ENCODE results near the gene CLINT1.
"Not testable (repeated sequence)": the region's sequence is repeated elsewhere in the genome, so short reads cannot be mapped to it uniquely, and the experiment has no call there.

The CLINT1 gene

DNA sequence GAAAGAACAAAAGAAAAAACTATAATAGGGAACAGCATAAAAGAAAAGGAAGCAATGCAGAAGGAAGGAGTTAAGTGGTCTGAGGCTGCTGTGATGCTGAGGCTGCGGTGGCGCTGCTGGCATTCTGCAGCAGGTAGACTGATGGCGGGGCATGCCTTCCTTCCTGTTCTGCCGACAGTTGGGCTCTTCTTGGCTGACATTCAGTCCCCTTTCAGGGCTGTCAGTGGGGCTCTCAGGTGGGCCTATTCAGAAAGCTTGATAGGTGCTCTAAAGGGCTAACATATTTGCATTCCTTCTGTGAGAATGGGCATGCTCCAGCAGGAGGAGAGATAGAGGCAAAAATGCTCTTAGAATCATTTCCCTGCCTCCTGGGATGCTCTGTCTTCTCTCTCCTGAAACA, 5.1 kb upstream of the CLINT1 start:
- no peak for DNase-seq (ENCODE audit: low read depth in 2 of 3, low spot score in 1 of 3)

DNA sequence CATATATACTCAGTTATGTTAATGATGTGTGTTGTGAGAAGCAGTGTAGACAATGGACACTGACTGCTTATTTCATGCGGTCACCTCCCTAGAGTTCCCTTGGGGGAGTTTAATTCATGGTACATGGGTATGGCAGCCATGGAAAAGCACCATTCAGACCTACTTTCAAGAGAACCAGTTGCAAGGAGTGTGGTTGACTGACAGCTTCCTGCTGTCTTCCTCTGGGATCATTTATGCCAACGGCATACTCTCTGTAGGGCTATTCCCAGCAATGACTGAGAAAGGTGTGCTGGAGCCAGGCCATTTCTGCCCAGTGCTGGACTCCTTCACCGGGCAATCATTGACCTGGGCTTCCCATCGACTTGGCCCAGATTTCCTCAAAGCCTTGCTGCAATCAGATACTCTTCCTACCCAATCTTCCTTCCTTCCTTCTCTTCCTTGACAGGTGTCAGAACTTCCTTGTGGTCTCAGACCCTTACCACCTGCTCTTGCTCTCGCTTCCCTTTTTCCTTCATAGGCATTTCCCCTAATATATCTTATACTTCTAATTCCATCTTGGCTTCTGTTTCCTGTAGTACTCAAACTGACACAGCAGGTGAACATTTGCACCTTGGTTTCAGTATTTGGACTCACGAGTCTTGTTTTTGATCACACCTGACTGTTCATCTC, 3.4 kb upstream of the CLINT1 start:
- DNase-seq (ENCODE audit: low read depth in 2 of 3, low spot score in 1 of 3) = no peak

DNA sequence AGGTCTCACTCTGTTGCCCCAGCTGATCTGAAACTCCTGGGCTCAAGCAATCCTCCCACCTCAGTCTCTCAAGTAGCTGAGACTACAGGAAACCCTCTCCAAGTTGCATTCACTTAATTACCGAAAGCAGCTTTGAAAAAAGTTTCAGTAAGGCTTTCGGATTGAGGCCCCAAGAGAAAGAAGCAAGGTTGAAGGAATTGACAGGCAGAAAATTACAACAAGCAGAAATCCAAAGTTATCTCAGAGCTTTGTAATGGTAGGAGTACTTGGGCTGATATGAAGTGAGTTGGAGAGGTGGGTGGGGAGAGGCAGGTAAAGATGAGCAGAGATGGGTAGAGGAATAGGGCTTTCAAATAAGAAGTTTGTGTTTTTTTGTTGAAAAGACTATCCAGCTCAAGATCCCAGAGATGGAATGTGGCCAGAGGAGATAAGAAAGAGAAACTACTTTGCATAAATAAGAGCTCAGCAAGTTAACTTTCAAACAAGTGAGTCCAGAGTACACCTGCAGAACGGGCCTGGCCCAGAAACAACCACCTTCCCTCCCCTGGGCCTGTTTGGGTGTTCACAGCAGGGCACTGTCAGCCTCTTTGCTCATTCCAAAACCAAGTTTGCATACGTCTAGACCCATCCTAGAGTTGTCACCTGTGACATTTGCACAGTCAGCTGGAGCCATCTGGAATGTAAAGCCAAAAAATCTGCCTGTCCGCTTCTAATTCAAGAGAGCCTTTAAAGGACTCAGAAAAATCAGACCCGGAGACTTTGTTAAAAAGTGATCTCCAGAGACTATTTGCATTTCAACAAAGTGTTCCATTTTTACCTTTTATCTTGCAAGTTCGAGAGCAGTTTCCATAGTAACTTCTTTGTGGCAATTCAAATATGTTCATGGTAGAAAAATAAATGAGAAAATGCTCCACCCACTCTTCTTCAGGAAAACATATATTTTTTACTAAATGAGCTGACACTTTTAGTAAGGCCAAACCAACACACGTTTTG, 2.2 kb upstream of the CLINT1 start:
- DNase-seq (ENCODE audit: low read depth in 2 of 3, low spot score in 1 of 3) = peak in 1 of 3 donors; percentile 27

DNA sequence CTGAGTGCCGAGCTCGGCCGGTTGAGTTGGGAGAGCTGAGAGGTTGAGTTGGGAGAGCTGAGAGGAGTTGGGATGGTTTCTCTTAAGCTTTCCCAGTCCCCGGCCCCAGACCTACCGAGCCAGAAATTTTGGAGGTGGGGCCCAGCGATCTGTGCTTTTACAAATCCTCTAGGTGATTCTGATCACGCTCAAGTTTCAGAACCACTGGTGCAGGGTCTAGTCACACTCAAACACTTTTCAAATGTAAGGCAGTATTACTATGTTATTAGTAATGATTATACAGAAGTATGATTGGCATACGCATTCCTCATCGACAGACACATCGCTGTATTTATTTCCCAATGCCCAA, 256 bp upstream of the CLINT1 start:
- no peak for DNase-seq (ENCODE audit: low read depth in 2 of 3, low spot score in 1 of 3)

DNA sequence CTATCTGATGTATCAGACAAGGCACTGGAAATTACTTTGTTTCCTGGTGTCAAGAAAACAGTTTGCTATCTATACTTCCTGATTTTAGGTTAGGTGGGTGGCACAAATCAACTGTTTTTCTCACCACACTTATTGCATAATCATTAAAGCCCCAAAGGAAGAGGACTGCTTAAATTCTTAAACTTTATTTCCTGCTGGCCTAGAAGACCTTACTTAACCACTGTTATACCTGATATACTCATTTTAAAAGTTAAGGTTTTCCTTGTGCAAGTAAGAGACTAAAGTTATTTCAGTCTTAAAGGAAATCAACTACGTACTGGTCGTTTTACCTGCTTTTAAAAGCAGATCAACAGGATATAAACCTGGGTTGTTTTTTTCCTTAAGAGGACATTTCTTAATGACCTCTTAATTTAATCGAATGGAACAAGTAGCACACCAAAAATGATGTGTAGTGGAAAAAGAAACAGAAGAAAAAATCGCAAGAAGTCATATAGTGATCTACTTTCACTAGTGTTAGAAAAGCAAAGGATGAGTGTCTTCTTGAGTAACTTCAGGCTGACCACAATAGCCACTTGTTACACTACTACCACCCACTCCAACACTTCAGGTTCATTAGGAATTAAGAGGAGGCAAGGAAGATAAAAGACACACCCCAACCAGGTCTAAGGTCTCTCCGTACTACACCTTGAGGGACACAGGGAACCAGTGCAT, 974 bp downstream of the CLINT1 start:
- DNase-seq (ENCODE audit: low read depth in 2 of 3, low spot score in 1 of 3) = peak in 2 of 3 donors; percentile 8 to 38

DNA sequence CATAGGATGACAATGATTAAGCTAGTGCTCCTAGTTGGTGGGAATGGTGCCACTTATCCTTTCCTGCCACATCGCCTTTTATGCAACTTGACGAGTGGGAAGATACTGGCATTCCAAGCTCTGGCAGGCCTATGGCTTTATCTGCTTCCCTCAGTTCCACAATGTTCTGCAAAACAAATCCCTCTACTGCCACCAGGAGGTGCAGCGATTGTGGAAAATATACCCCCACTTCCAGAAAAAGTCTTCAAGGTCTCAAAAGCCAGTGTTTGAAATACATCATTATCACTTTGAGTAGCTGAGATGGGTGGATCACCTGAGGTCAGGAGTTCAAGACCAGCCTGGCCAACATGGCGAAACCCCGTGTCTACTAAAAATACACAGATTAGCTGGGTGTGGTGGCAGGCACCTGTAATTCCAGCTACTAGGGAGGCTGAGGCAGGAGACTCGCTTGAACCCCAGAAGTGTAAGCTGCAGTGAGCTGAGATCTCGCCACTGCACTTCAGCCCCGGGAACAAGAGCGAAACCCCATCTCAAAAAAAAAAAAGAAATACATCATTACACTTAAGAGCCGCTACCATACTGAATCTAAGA, 3.4 kb downstream of the CLINT1 start:
- DNase-seq (ENCODE audit: low read depth in 2 of 3, low spot score in 1 of 3) = no peak

DNA sequence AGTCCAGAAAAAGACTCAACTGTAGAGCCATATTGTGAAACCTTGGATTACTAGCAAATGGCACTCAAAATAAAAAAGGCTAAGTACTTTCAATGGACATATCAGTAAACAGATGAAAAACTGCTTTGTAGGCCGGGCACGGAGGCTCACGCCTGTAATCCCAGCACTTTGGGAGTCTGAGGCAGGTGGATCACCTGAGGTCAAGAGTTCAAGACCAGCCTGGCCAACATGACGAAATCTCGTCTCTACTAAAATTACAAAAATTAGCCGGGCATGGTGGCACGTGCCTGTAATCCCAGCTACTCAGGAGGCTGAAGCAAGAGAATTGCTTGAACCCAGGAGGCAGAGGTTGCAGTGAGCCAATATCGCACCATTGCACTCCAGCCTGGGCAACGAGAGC, 5.6 kb downstream of the CLINT1 start:
- DNase-seq (ENCODE audit: low read depth in 2 of 3, low spot score in 1 of 3) = not testable (repeated sequence)

DNA sequence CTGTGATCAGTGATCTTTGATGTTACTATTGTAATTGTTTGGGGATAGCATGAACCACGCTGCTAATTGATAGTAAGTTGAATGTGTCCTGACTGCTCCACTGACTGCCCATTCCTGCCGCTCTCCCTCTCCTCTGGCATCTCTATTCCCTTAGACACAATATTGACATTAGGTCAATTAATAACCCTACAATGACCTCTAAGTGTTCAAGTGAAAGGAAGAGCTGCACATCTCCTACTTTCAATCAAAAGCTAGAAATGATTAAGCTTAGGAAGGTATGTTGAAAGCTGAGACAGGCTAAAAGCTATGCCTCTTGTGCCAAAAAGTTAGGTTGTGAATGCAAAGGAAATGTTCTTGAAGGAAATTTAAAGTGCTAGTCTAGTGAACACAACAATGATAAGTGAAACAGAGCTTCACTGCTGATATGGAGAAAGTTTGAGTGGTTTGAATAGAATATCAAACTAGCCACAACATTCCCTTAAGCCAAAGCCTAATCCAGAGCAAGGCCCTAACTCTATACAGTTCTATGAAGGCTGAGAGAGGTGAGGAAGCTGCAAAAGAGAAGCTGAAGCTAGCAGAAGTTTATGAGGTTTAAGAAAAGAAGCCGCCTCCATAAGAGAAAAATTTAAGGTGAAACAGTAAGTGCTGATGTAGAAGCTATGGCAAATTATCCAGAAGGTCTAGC, 12.9 kb downstream of the CLINT1 start:
- DNase-seq (ENCODE audit: low read depth in 2 of 3, low spot score in 1 of 3) = no peak

DNA sequence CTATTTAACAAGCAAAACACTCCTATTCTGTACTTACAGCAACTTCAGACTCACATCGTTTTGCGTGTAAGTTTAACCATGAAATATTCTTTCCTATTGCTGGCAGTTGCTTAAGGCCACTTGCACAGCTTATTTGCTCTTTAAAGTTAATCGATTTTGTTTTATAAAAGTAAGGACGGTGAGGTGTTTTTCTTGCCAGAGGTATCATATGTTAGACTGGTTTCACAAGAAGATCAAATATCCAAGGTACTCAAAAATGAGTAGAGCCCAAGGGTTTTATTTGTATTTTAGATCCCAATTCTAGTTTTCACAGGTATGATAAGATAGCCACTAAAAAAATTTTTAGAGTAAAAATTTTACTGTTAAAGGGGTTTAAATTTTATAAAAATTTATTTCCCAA, 16.2 kb downstream of the CLINT1 start:
- no peak for DNase-seq (ENCODE audit: low read depth in 2 of 3, low spot score in 1 of 3)

DNA sequence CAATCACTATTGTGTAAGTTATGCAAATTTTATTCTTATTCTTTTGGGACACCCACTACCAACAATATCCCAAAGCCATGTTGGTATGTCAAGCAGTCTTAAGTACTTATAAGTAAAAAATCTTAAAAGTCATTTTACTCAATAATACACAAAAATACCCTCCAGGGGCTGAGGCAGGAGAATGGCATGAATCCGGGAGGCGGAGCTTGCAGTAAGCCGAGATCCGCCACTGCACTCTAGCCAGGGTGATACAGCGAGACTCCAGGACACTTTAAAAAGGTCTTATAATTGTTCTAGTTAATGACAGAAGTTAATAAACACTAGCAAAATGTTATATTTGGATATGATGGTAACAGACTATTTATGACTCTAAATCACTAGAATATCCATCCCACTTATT, 16.8 kb downstream of the CLINT1 start:
- DNase-seq (ENCODE audit: low read depth in 2 of 3, low spot score in 1 of 3) = no peak

DNA sequence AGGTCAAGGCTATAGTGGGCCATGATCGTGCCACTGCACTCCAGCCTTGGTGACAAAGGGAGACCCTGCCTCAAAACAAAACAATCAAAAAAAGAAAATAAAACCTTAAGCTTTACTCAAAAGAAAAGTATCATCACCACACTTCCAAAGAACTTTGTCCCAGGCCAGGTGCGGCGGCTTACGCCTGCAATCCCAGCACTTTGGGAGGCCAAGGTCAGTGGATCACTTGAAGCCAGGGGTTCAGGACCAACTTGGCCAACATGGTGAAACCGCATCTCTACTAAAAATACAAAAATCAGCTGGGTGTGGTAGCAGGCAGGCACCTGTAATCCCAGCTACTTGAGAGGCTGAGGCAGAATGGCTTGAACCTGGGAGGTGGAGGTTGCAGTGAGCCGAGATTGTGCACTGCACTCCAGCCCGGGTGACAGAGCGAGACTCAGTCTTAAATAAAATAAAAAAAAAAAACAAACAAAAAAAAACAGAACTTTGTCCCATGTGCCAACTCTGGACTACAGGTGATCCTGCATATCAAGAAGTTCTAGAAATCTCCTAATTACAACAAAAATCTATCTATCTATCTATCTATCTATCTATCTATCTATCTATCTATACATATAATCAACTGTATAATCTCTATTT, 19.7 kb downstream of the CLINT1 start:
- no peak for DNase-seq (ENCODE audit: low read depth in 2 of 3, low spot score in 1 of 3)

DNA sequence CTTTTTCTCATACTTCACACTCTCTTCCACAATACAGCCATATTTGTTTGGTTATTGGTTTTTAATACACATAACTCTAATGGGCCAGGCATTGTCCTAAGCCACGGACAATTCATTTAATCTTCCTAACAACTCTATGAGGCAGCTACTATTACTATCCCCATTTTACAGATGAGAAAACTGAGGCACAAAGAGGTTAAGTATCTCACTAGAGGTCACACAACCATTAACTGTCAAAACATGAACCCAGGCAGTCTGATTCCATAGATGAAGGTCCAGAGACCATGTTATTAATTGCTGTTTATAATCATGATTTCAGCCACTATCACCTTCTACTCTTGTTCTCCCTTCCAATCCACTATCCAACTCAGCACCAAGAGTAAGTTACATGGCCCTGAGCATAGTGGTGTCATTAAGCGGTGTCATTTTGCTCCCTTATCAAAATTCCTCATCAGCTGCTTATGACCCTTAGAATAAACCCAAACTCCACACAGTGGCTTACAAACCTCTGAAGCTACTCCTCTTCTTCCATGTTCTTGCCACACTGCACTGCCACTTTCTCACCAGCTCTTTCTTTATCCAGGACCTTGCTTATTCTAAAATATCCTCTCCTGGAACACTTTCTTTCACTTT, 22.7 kb downstream of the CLINT1 start:
- no peak for DNase-seq (ENCODE audit: low read depth in 2 of 3, low spot score in 1 of 3)

DNA sequence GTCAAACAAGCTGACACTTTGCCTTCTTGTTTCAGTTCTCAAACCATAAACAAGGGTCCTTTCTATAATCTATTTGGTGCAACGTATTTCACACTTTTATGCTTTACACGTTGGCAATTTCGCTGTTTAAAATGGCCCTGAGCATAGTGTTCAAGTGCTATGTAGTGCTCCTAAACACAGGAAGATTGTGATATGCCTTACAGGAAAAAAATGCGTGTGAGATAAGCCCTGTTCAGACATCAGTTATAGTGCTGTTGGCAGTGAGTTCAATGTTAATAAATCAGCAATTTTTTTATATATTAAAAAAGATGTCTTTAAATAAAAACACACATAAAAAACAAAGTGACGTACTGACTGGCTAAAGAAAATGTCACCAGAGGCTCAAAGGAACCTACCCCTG, 23.9 kb downstream of the CLINT1 start:
- no peak for DNase-seq (ENCODE audit: low read depth in 2 of 3, low spot score in 1 of 3)

DNA sequence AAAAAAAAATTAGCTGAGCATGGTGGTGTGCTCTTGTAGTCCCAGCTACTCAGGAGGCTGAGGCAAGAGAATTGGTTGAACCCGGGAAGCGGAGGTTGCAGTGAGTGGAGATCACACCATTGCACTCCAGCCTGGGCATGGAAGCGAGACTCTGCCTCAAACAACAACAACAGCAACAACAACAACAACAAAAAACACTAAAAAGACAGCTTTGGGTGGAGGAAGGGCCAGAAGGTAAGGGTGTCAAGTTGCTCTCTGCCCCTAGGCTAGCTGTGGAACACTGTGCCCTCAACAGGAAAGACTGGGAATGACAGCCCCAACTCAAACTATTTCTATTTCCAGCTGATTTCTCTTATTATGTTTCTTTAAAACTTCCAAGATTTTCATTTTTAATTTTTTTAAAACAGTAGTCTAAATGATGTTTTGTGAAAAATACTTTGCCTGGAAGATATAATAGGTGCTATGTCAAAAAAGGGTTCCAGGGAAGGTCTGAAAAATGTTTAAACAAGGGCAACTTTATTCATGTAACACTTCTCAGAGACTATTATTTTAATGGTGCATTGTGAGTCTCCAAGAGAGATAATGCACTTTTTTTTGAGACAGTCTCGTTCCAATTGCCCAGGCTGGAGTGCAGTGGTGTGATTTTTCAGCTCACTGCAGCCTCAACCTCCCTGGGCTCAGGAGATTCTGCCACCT, 29.9 kb downstream of the CLINT1 start:
- no peak for DNase-seq (ENCODE audit: low read depth in 2 of 3, low spot score in 1 of 3)

DNA sequence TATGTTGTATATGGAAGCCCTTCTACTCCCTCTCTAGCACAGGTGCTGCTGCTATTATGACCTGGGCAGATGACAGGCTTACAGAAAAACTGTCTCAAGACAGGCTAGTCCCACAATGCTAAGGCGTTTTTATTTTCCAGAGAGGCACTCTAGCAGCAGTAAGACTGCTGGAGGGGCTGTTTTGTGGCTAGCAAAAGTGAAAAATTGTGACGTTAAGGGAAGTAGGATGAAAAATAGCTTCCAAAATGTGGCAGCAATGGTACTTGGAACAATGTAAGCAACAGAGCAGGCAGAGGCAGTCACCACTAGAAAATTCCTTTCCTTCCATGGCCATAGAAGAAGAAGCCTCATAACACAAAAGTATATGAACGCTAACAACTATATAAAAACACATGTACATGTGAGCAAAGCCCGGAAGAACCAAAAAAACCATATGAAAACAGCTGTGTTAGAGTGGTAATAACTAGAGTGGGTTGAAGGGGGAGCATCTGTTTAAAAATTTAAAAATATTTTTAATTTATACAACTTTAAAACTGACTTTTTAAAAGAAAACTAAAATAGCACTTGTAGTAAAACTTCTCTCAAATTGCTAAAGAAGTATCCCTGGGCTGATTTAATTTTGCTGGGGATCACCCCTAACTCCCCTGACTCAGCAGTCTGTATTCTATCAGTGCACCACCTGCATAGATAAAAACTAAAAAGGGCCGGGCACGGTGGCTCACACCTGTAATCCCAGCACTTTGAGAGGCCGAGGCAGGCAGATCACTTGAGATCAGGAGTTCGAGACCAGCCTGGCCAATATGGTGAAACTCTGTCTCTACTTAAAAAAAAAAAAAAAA, 30.6 kb downstream of the CLINT1 start:
- DNase-seq (ENCODE audit: low read depth in 2 of 3, low spot score in 1 of 3) = no peak

DNA sequence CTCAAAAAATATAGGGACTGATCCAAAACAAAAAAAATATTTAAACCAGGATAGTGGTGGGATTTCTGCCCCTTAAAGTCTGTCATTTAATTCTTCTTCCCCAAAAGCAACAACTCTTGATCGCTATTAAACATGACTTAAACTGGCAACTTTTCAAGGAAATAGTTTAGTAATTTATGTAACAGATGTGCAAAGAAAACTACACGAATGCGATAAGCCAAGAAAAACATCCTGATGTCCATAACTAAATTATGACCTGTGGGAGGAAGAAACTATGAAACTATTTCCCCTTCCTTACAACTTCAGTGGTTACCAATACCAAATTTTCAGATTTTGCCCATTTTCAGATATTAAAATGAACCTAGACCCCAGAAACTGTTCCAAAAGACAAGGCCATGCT, 31.5 kb downstream of the CLINT1 start:
- DNase-seq (ENCODE audit: low read depth in 2 of 3, low spot score in 1 of 3) = no peak

DNA sequence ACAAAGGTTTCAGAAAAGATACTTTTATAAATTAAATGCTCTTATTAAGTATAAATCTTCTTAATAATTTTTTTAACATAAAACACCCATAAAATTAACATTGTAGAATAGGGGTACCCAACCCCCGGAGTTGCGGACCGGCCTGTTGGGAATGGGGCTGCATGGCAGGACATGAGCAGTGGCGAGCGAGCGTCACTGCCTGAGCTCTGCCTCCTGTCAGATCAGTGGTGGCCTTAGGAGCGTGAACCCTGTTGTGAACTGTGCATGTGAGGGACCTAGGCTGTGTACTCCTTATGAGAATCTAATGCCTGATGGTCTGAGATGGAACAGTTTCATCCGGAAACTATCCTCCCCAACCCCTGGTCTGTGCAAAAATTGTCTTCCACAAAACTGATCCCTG, 35.3 kb downstream of the CLINT1 start:
- no peak for DNase-seq (ENCODE audit: low read depth in 2 of 3, low spot score in 1 of 3)

DNA sequence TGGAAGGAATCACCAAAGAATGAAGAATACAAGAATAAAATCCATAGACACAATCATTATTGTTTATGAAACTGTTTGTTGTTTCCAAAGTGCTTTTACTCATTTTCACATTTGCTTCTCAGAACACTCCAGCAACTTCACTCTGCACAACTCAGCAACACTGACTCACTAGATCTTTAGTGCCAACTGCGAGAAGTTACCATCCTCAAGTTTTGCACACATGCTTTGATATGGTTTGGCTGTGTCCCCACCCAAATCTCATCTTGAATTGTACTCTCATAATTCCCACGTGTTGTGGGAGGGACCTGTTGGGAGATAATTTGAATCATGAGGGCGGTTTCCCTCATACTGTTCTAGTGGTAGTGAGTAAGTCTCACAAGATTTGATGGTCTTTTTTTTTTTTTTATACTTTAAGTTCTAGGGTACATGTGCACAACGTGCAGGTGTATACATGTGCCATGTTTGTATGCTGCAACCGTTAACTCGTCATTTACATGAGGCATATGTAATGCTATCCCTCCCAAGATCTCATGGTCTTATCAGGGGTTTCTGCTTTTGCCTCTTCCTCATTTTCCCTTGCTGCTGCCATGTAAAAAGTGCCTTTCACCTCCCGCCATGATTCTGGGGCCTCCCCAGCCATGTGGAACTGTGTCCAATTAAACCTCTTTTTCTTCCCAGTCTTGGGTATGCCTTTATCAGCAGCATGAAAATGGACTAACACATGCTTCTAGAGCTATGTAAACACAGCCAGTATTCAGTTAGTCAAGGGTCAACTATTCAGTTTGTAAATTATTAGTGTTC, 36.9 kb downstream of the CLINT1 start:
- DNase-seq (ENCODE audit: low read depth in 2 of 3, low spot score in 1 of 3) = peak in 1 of 3 donors; percentile 14

Data from stimulated activated CD4-positive, alpha-beta T cell treated with anti-CD3 and anti-CD28 coated beads, Interleukin-12 subunit alpha, Interleukin-12 subunit beta, amount 100 ng/mL, for 48 hours (primary cell).